HG02870 (cell line): ENCODE measurements around the gene QRICH1.

Source experiments
- ATAC-seq: cut with Tn5 transposase; IDR thresholded peaks from one replicate; pipeline ENCODE4 v1.9.1; 2021; ENCODE audit warnings: mild to moderate bottlenecking, moderate library complexity; ENCODE audit not compliant: unreplicated experiment

The QRICH1 gene

GRCh38 chr3:49093853-49094767 lies at the start of gene QRICH1:
Gene QRICH1, minus strand, starts transcription at chr3:49094071. Its CDS starts 17,054 bp downstream, at chr3:49077017.
- peak; percentile 79 for ATAC-seq

- no peak for ATAC-seq
These were observed 46.2 kb upstream of the QRICH1 start for GRCh38 chr3:49140080-49140479.

GRCh38 chr3:49135499-49135898 lies 41.6 kb upstream of the QRICH1 start:
- ATAC-seq = no peak

GRCh38 chr3:49134471-49135265 lies 40.8 kb upstream of the QRICH1 start:
- ATAC-seq = no peak

- no peak for ATAC-seq
These were observed 39.5 kb upstream of the QRICH1 start for GRCh38 chr3:49133226-49133951.

GRCh38 chr3:49132437-49133225 lies 38.8 kb upstream of the QRICH1 start, which contains the start of gene LAMB2:
Gene LAMB2, minus strand, starts transcription at chr3:49133050. Its CDS starts 183 bp downstream, at chr3:49132867.
- no peak for ATAC-seq

GRCh38 chr3:49132073-49132436 lies 38.2 kb upstream of the QRICH1 start:
- ATAC-seq = no peak

- no peak for ATAC-seq
These were observed 37.7 kb upstream of the QRICH1 start for GRCh38 chr3:49131576-49131975.

- ATAC-seq = no peak
These were observed 37.2 kb upstream of the QRICH1 start for GRCh38 chr3:49131040-49131439.

GRCh38 chr3:49124991-49125670 lies 31.3 kb upstream of the QRICH1 start:
- no peak for ATAC-seq

GRCh38 chr3:49124203-49124602 lies 30.3 kb upstream of the QRICH1 start:
- no peak for ATAC-seq

- no peak for ATAC-seq
These were observed 29.8 kb upstream of the QRICH1 start for GRCh38 chr3:49123687-49124086.

GRCh38 chr3:49122886-49123545 lies 29.1 kb upstream of the QRICH1 start:
- ATAC-seq = no peak

GRCh38 chr3:49122451-49122850 lies 28.6 kb upstream of the QRICH1 start:
- ATAC-seq = no peak

GRCh38 chr3:49122022-49122421 lies 28.2 kb upstream of the QRICH1 start:
- no peak for ATAC-seq

GRCh38 chr3:49121132-49121736 lies 27.4 kb upstream of the QRICH1 start:
- ATAC-seq = no peak

GRCh38 chr3:49120438-49121131 lies 26.7 kb upstream of the QRICH1 start, which contains the start of gene USP19:
Gene USP19, minus strand, starts transcription at chr3:49120823. Its CDS starts 1,678 bp downstream, at chr3:49119145.
- peak; percentile 85 for ATAC-seq

GRCh38 chr3:49120096-49120437 lies 26.2 kb upstream of the QRICH1 start:
- no peak for ATAC-seq
